HepG2 (cell line): ENCODE results near the gene EEF1AKMT4. TPM values are rescaled to one million over a fixed set of nuclear protein-coding genes. Genes with fewer than 3 reads are reported as not detected.

ENCODE experiments used
- CENPX ChIP-seq: sonication (generic); formaldehyde crosslinking; IDR thresholded peaks from 2 replicates; pipeline ENCODE4 v1.9.0; 2021; ENCODE audit warnings: mild to moderate bottlenecking, missing genetic modification reagents, moderate library complexity
- LBX2 ChIP-seq: sonication (generic); formaldehyde crosslinking; IDR thresholded peaks from 2 replicates; pipeline ENCODE4 v1.5.0; 2020; ENCODE audit warnings: missing genetic modification reagents, mild to moderate bottlenecking, borderline replicate concordance
- PAXIP1 ChIP-seq: sonication (generic); formaldehyde crosslinking; conservative IDR thresholded peaks from 2 replicates; pipeline ENCODE4 v1.4.0; 2020; ENCODE audit warnings: mild to moderate bottlenecking, missing genetic modification reagents, moderate library complexity
- ZNF318 ChIP-seq: sonication (generic); formaldehyde crosslinking; IDR thresholded peaks from 2 replicates; pipeline ENCODE4 v1.4.0; 2020; ENCODE audit warnings: mild to moderate bottlenecking, missing genetic modification reagents
- ZNF407 ChIP-seq: sonication (generic); formaldehyde crosslinking; IDR thresholded peaks from one replicate; pipeline ENCODE4 v1.5.1; 2020; ENCODE audit warnings: mild to moderate bottlenecking, missing genetic modification reagents; ENCODE audit errors: not compliant biosample characterization
- polyA plus RNA-seq, 8 experiments: library from polyadenylated mRNA; depleted of rRNA in 3 of 8; stranded (reverse) in 7 of 8; unstranded in 1 of 8; fragments of >200 nt; fragmentation: Illumina TruSeq in 4 of 8; extraction: Trizol in 4 of 8; gene quantifications; 2 replicates each; pipeline versions ENCODE4 v1.2.1 to v1.2.3, GENCODE V29; 2011 to 2016; ENCODE audit warnings: low read depth in 4 of 8, missing spikeins in 1 of 8, mixed read lengths in 1 of 8; ENCODE audit not compliant: insufficient read depth in 1 of 8
- total RNA-seq, 5 experiments: library from RNA; depleted of rRNA; stranded (reverse); fragments of >200 nt; fragmentation: Illumina TruSeq; extraction: Trizol; gene quantifications; 2 replicates each; pipeline ENCODE4 v1.2.3, GENCODE V29; 2016; ENCODE audit warnings: low read depth in 1 of 5

Gene EEF1AKMT4
- total and polyA plus RNA-seq, 2 of the 13 experiments (the other 11 are each of a cell fraction or from before 2014, with no cell fraction given): 13.1 to 15.8 TPM

- TF ChIP-seq ZNF318 (CRISPR knock-in tag) (no peak), LBX2 (CRISPR knock-in tag) (no peak), ZNF407 (CRISPR knock-in tag) (peak; percentile 21), CENPX (CRISPR knock-in tag) (no peak), PAXIP1 (CRISPR knock-in tag) (peak; percentile 37)
Observed at GRCh38 chr3:184230081-184230602, 19.3 kb upstream of the EEF1AKMT4 start (continued).
